Skeletal muscle cell (primary cell): Measurements from ENCODE around the gene TMEM209.

Experiments used
- DNase-seq: peaks from one replicate; pipeline ENCODE4 v3.0.0-alpha.2; 2010; ENCODE audit warnings: low read depth
- H3K4me3 ChIP-seq: 2 replicates; pipeline ENCODE4 v1.5.1; 2011; ENCODE audit warnings: low read depth, mild to moderate bottlenecking, control low read depth, low read length, moderate library complexity

Gene TMEM209

GRCh38 chr7:130180571-130181262 is 24.5 kb downstream of the TMEM209 start:
- no peak for DNase-seq
- no peak overlapping the region for H3K4me3 ChIP-seq

DNA sequence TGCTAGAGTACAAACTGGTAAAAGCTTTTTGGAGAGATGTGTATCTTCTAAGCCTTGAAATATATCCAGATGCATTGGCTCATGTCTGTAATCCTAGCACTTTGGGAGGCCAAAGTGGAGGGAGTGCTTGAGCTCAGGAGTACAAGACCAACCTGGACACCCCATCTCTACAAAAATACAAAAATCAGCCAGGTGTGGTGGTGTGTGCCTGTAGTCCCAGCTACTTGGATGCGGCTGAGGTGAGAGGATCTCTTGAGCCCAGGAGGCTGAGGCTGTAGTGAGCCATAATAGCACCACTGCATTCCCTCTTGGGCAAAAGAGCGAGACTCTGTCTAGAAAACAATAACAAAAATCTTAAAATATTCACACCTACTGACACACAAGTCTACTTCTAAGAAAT is 25.6 kb downstream of the TMEM209 start:
- no peak for DNase-seq
- H3K4me3 ChIP-seq = no peak overlapping the region

DNA sequence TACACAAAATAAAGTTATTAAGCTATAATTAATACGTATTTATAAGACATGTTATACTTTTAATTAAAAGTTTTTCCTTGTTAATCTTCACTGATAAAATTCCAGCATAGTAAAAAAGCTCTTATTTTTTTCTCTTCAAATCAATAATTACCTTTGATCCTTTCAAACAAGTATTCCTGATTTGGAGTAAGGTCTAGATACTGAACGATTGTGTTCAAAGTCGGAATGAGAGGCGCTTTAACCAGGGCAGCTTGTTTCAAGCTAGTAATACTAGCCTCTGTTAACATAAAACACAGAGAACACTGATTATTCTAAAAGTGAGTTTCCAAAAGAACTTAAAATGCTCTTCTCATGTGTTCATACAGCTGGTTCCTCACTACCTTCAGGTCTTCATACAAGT is 27.0 kb downstream of the TMEM209 start:
- H3K4me3 ChIP-seq = no peak overlapping the region
- DNase-seq = no peak

GRCh38 chr7:130174237-130174959 is 30.8 kb downstream of the TMEM209 start:
- no peak overlapping the region for H3K4me3 ChIP-seq
- DNase-seq = no peak

DNA sequence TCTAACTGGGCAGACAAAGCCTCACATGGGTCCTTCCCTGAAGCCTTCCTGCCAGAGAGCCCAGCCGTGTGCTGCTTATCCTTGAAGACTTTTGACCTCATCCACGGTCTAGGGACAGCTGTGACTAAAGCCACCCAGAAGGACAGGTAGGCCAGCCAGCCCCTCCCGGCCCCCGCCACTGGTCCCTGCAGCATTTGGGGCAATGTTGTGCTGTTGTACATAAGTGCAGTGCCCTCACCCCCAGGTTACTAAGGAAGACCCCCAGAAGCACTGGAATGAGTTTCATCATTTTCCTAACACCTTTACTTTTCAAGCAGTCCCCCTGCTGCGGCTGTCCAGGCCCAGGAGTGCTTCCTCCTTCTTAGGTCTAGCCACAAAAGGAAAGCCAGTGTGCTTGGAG is 43.0 kb downstream of the TMEM209 start:
- no peak for DNase-seq
- no peak overlapping the region for H3K4me3 ChIP-seq

DNA sequence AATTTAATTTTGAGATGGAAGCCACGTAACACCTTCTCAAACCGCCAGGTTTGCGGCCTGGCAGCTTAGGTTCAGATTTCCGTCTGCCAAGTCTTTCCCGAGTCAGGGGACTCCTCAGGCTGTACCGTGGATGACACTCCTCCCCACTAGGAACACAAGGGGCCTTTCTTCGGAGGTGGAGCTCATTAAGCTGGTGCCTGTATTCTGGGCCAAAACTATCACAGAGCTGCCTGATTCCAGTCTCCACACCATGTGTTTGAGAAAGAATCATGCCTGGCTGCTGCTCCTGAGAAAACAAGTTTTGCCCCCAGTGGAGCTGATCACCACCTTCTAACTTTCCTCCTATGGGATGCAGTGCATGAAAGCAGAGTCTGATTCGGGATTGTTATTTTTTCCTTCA is 44.8 kb downstream of the TMEM209 start:
- no peak for DNase-seq
- no peak overlapping the region for H3K4me3 ChIP-seq

- DNase-seq = no peak
- no peak overlapping the region for H3K4me3 ChIP-seq
Measured at GRCh38 chr7:130160023-130160422, 45.2 kb downstream of the TMEM209 start.

DNA sequence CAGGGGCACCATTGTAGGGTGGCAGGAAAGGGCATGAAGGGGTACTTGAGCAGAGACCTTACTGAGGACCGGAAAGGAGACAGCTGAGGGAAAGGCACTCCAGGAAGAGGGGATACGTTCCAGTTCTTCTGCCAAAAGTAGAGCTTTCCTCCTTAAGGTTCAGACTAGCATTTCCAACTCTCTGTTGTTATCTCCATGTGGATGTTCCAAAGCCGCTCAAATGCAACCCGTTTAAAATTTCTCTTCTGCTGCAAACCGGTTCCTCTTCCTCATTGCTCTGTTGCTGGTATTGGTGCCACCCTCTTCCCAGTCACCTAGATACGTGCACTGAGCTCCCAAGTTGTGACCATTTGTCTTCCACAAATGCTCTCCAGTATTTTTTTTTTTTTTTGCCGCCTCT is 47.5 kb downstream of the TMEM209 start:
- DNase-seq = no peak
- H3K4me3 ChIP-seq = no peak overlapping the region

- H3K4me3 ChIP-seq = no peak overlapping the region
- DNase-seq = no peak
Measured at GRCh38 chr7:130156140-130156539, 49.1 kb downstream of the TMEM209 start.

GRCh38 chr7:130154501-130155317 is 50.5 kb downstream of the TMEM209 start:
- H3K4me3 ChIP-seq = no peak overlapping the region
- DNase-seq = no peak

DNA sequence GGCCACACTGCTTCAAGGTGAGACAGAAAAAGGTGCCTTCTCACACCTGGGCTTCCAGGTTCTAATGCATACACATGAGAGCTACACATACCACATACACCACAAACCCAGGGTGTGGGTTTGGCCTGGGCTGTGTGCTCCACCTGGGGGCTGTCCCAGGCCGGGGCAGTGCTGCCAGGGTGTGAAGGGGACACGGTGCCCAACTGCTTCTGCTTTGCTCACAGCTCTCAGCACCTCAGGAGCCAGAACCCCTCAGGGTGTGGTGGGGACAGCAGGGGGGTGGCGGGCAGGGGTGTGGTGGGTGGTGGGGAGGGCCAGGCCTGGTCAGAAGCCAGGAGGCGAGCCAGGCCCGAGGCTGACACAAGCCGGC is 51.1 kb downstream of the TMEM209 start:
- no peak overlapping the region for H3K4me3 ChIP-seq
- no peak for DNase-seq

GRCh38 chr7:130153211-130153908 is 51.8 kb downstream of the TMEM209 start:
- no peak for DNase-seq
- no peak overlapping the region for H3K4me3 ChIP-seq

GRCh38 chr7:130152493-130153210 is 52.6 kb downstream of the TMEM209 start:
- DNase-seq = peak; percentile 68
- H3K4me3 ChIP-seq = no peak overlapping the region

DNA sequence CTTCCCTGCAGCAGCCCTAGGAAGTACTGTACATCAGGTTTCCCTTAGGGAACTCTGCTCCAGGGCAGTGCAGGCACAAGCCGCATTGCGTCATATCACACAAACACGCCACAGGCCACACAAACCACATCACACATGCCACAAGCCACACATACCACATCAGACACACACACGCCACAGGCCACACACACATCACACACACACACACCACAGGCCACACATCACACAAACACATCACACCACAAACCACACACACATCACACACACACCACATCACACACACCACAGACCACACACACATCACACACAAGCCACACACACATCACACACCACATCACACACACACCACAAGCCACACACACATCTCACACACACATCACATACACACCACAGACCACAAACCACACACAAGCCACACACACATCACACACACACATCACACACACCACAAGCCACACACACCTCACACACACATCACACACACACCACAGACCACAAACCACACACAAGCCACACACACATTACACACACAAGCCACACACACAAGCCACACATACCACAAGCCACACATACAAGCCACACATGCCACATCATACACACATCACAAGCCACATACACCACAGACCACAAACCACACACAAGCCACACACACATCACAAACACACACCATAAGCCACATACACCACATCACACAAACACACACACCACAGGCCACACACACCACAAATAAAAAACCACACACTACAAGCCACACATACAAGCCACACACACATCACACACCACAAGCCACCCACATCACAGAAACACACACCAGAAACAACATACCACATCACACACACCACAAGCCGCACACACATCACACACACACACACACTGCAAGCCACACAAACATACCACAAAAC is 53.4 kb downstream of the TMEM209 start:
- no peak overlapping the region for H3K4me3 ChIP-seq
- no peak for DNase-seq

DNA sequence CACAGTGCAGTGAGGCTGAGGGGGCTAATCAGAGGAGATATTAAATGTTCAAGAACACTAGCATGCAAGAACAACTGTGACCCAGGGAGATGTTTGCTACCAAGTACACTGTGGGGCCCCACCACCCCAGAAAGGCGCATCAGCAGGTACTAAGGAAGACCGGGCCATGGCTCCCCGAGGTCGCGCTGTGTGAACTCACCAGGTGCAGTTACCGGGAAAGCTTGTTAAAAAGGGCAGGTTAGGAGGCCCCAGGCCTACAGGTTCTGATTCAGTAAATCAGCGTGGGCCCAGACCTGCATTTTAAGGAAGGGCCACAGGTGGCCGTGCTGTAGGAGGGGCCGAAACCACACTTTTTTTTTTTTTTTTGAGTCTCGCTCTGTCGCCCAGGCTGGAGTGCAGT is 54.6 kb downstream of the TMEM209 start:
- no peak for DNase-seq
- no peak overlapping the region for H3K4me3 ChIP-seq

DNA sequence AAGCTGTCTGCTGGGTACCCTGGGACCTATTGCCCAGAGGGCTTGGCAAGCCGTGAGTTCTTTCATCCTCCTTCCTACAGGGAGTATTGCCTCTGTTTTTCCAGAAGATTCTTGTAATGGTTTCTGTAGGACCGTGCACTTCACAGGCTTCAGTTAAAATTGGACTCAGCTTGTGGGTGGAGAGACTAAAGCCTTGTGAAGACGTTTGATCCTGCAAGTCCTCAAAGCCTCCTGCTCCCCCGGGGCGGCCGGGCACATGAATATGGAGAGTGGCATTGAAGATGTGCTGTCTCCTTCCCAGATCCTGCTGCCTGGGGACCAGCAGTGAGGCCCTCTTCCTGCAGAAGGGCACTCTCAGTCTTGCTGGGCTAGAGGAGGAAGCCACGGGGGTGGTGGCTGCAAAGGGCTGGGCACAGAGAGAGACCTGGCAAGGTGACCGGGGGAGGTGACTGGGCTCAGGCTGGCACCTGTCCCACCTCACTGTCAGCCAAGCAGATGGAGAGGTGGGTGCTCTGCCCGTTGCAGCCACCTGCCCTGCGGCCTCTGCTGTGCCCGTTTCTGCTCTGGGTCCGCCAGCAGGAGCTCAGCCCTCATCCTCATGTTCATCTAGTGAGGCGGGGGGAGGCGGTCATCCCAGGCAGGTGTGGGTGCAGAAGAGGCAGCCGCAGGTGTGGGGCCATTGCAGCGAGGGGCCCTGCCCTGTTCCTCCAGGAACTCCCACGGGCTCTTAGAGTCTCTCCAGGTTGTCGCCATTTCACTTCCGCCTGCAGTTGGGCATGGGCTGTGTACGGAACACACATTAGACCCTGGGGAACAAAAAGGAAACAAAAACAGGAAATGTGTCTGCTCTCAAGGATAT is 55.7 kb downstream of the TMEM209 start:
- no peak overlapping the region for H3K4me3 ChIP-seq
- no peak for DNase-seq

DNA sequence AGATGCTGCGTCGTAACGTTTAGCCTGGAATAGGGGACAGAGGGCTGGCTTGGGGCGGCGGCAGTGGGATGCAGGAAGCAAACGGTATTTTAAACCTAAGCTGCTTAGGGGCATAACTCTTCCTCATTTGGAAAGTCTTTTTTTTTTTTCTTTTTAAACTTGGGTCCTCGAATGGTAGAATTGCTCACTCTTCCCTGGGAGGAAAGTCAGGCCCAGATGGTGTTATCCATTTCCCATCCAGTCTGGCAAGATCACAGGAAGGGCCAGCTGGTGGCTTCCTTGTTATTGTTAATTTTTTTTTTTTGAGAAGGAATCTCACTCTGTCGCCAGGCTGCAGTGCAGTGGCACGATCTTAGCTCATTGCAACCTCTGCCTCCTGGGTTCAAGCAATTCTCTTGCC is 56.6 kb downstream of the TMEM209 start:
- no peak overlapping the region for H3K4me3 ChIP-seq
- DNase-seq = no peak
